PC-3 (cell line): ENCODE data around the gene SGTB. TPM values are rescaled to one million over a fixed set of nuclear protein-coding genes. Genes with fewer than 3 reads are reported as not detected.

ENCODE experiments used
- ATAC-seq: fragments of 200-7000 bp; cut with Tn5 transposase; 2 replicates; pipeline ENCODE4 v1.9.1; 2020; ENCODE audit warnings: mild to moderate bottlenecking, moderate library complexity
- BruUV-seq: library from RNA; stranded (reverse); fragments of 400-500 nt; replicated peaks from 2 replicates; lab custom pipeline; 2021; lab: Mats Ljungman, UMichigan
- CTCF ChIA-PET: fragments of 300-600 bp; sonication (Branson Sonifier 250); formaldehyde crosslinking; loops from one replicate; lab custom pipeline; 2022; ENCODE audit warnings: antibody characterized with exemption; lab: Charles Lee
- POLR2A ChIA-PET: fragments of 300-600 bp; sonication (Branson Sonifier 250); formaldehyde crosslinking; loops from one replicate; lab custom pipeline; 2022; ENCODE audit warnings: antibody characterized with exemption; ENCODE audit not compliant: unreplicated experiment; lab: Charles Lee
- DNase-seq: peaks from one replicate; pipeline ENCODE4 v3.0.0-alpha.2; 2015
- H2AFZ ChIP-seq: fragments of 300-600 bp; sonication (generic); 2 replicates; pipeline ENCODE4 v1.6.0; 2016; ENCODE audit warnings: antibody characterized with exemption, low read length
- H3F3A ChIP-seq: fragments of 300-600 bp; sonication (generic); one replicate; pipeline ENCODE4 v1.6.0; 2017; ENCODE audit warnings: antibody characterized with exemption, low read length, control low read depth, mild to moderate bottlenecking; ENCODE audit not compliant: unreplicated experiment
- H3K27ac ChIP-seq: fragments of 300-600 bp; sonication (generic); 2 replicates; pipeline ENCODE4 v1.5.1; 2016; ENCODE audit warnings: mild to moderate bottlenecking, low read length
- H3K27me3 ChIP-seq: fragments of 300-600 bp; sonication (generic); 2 replicates; pipeline ENCODE4 v1.6.1; 2016; ENCODE audit warnings: low read length, mixed read lengths
- H3K36me3 ChIP-seq: fragments of 300-600 bp; sonication (generic); 2 replicates; pipeline ENCODE4 v1.6.1; 2016; ENCODE audit warnings: low read depth, mixed run types, low read length, mixed read lengths
- H3K4me1 ChIP-seq: fragments of 300-600 bp; sonication (generic); 2 replicates; pipeline ENCODE4 v1.5.1; 2016; ENCODE audit warnings: low read length; ENCODE audit not compliant: insufficient read depth
- H3K4me2 ChIP-seq: fragments of 300-600 bp; sonication (generic); 2 replicates; pipeline ENCODE4 v1.6.0; 2016; ENCODE audit warnings: low read length
- H3K4me3 ChIP-seq: fragments of 300-600 bp; sonication (generic); 2 replicates; pipeline ENCODE4 v1.5.1; 2016; ENCODE audit warnings: mild to moderate bottlenecking, low read length, mixed read lengths
- H3K79me2 ChIP-seq: fragments of 300-600 bp; sonication (generic); 2 replicates; pipeline ENCODE4 v1.6.1; 2017; ENCODE audit warnings: low read length, mixed read lengths
- H3K9ac ChIP-seq: fragments of 300-600 bp; sonication (generic); 2 replicates; pipeline ENCODE4 v1.6.0; 2016; ENCODE audit warnings: mild to moderate bottlenecking, low read length
- H3K9me2 ChIP-seq: fragments of 300-600 bp; sonication (generic); replicated peaks from 2 replicates; pipeline ENCODE4 v1.6.1; 2016; ENCODE audit warnings: mixed run types, low read length, mixed read lengths
- H3K9me3 ChIP-seq: fragments of 300-600 bp; sonication (generic); 2 replicates; pipeline ENCODE4 v1.6.1; 2016; ENCODE audit warnings: low read length, mixed read lengths
- H4K20me1 ChIP-seq: fragments of 300-600 bp; sonication (generic); 2 replicates; pipeline ENCODE4 v1.6.1; 2016; ENCODE audit warnings: low read length, mixed read lengths
- EZH2 ChIP-seq: fragments of 300-600 bp; sonication (generic); IDR thresholded peaks from one replicate; pipeline ENCODE4 v1.6.1; 2017; ENCODE audit warnings: antibody characterized with exemption, mild to moderate bottlenecking, low read length; ENCODE audit not compliant: unreplicated experiment
- EZH2phosphoT487 ChIP-seq: fragments of 300-600 bp; sonication (generic); IDR thresholded peaks from 2 replicates; pipeline ENCODE4 v1.6.1; 2018; ENCODE audit warnings: mild to moderate bottlenecking, antibody characterized with exemption, low read length, borderline replicate concordance
- intact Hi-C: fragments of 100-400 bp; cut with micrococcal nuclease; formaldehyde crosslinking; loops from 2 replicates; pipeline ENCODE4 v1.9.0; 2023
- total RNA-seq: library from RNA; depleted of rRNA; stranded (reverse); fragments of >200 nt; gene quantifications from 2 replicates; pipeline ENCODE4 v1.2.3, GENCODE V29; 2014
- TF ChIP-seq, protein P1 (sequence below): fragments of 300-600 bp; sonication (generic); conservative IDR thresholded peaks from 2 replicates; pipeline ENCODE4 v1.5.1; 2017; ENCODE audit warnings: antibody characterized with exemption, low read depth, mild to moderate bottlenecking, low read length

Gene SGTB
- total RNA-seq, 1 experiment from 2014 or later, result 1.1 TPM

DNA sequence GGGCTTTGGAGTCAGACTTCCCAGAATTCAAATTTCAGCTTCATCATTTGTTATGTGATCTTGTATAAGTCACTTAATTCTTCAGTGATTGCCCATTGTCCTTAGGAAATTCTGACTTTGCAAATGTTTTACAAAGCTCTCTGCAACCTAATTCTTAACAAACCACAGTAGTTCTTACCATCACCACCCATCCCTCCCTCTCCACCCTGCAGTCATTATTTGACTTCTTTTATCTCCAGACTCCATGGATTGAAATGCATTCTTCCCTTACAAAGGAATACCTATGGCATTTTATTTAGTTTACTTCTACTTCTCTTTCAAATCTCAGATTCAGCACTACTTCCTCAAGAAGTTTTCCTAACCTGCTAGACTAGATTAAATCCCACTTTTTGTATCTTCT, 74.0 kb downstream of the SGTB start:
- intact Hi-C loops, result no loop called here
- H3K36me3 ChIP-seq, result no peaks in the 10 kb centered on the region
- no peaks in the 10 kb centered on the region for H3F3A ChIP-seq
- POLR2A ChIA-PET, result no interaction called here
- TF ChIP-seq EZH2phosphoT487 (no peak), EZH2 (no peak)
- TF ChIP-seq, protein P1, sequence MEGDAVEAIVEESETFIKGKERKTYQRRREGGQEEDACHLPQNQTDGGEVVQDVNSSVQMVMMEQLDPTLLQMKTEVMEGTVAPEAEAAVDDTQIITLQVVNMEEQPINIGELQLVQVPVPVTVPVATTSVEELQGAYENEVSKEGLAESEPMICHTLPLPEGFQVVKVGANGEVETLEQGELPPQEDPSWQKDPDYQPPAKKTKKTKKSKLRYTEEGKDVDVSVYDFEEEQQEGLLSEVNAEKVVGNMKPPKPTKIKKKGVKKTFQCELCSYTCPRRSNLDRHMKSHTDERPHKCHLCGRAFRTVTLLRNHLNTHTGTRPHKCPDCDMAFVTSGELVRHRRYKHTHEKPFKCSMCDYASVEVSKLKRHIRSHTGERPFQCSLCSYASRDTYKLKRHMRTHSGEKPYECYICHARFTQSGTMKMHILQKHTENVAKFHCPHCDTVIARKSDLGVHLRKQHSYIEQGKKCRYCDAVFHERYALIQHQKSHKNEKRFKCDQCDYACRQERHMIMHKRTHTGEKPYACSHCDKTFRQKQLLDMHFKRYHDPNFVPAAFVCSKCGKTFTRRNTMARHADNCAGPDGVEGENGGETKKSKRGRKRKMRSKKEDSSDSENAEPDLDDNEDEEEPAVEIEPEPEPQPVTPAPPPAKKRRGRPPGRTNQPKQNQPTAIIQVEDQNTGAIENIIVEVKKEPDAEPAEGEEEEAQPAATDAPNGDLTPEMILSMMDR, result no peak
- H3K4me2 ChIP-seq, result no peak overlapping the region
- DNase-seq (no peak), ATAC-seq (no peak)
- CTCF ChIA-PET, result no interaction called here
- no TSS peak for BruUV-seq
- no peak overlapping the region for H3K4me3 ChIP-seq
- H3K79me2 ChIP-seq, result no peaks in the 10 kb centered on the region
- H3K27me3 ChIP-seq, result no peaks in the 10 kb centered on the region
- H3K27ac ChIP-seq, result no peak overlapping the region
- H3K9me2 ChIP-seq, result no peaks in the 10 kb centered on the region
- H3K9ac ChIP-seq, result no peak overlapping the region
- H3K9me3 ChIP-seq, result no peaks in the 10 kb centered on the region
- no peak overlapping the region for H2AFZ ChIP-seq
- no peaks in the 10 kb centered on the region for H3K4me1 ChIP-seq
- H4K20me1 ChIP-seq, result no peaks in the 10 kb centered on the region

DNA sequence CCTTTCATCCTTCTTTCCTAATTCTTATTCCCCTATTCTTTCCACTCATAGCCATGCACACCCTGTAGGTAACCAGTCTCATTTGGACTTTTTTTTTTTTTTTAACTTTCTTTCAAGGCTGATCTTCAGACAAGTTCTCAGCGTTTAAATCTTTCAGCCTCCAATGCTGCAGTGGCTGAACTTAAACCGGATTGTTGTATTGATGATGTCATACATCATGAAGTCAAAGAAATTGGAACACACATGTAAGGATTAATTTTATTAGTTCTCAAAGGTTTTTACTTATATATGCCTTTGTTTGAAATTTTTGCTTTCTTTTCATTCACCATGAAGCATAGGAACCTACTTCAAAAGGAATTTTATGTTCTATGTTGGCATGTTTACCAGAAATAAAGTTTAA, 75.0 kb downstream of the SGTB start:
- TF ChIP-seq, protein P1, result no peak
- TF ChIP-seq EZH2, result no peak
- TF ChIP-seq EZH2phosphoT487, result no peak
- DNase-seq (no peak), ATAC-seq (no peak)
- H3K79me2 ChIP-seq, result no peaks in the 10 kb centered on the region
- CTCF ChIA-PET, result no interaction called here
- BruUV-seq, result no TSS peak
- no peak overlapping the region for H3K9ac ChIP-seq
- H3K9me2 ChIP-seq, result no peaks in the 10 kb centered on the region
- no peak overlapping the region for H3K27ac ChIP-seq
- no peaks in the 10 kb centered on the region for H3K27me3 ChIP-seq
- H2AFZ ChIP-seq, result no peak overlapping the region
- POLR2A ChIA-PET, result no interaction called here
- H3K36me3 ChIP-seq, result no peaks in the 10 kb centered on the region
- H3K9me3 ChIP-seq, result no peaks in the 10 kb centered on the region
- intact Hi-C loops, result no loop called here
- no peaks in the 10 kb centered on the region for H3K4me1 ChIP-seq
- H3F3A ChIP-seq, result no peaks in the 10 kb centered on the region
- no peak overlapping the region for H3K4me3 ChIP-seq
- H4K20me1 ChIP-seq, result no peaks in the 10 kb centered on the region
- no peak overlapping the region for H3K4me2 ChIP-seq

DNA sequence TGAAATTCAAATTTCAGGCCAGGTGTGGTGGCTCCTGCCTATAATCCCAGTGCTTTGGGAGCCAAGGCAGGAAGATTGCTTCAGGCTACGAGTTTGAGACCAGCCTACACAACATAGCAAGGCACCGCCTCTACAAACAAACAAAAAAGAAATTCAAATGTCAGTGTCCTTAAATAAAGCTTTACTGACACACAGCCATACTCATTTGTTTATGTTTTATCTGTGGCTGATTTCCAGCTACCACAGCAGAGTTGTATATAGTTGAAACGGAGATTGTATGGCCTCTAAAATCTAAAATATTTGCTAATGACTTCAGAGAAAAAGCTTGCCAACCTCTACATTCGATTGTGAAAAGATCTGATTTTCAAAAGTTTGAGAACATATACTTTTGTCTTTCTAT, 81.7 kb downstream of the SGTB start:
- CTCF ChIA-PET, result no interaction called here
- no peak overlapping the region for H2AFZ ChIP-seq
- H3K4me1 ChIP-seq, result no peaks in the 10 kb centered on the region
- no peaks in the 10 kb centered on the region for H3F3A ChIP-seq
- no peaks in the 10 kb centered on the region; the same call in 1 of the 2 replicates for H3K36me3 ChIP-seq
- no peaks in the 10 kb centered on the region for H3K27me3 ChIP-seq
- H3K9me2 ChIP-seq, result no peaks in the 10 kb centered on the region
- BruUV-seq, result no TSS peak
- H3K4me2 ChIP-seq, result no peak overlapping the region
- H3K9me3 ChIP-seq, result no peaks in the 10 kb centered on the region
- ATAC-seq (no peak), DNase-seq (no peak)
- no peaks in the 10 kb centered on the region for H3K79me2 ChIP-seq
- POLR2A ChIA-PET, result no interaction called here
- H3K4me3 ChIP-seq, result no peak overlapping the region
- no peak overlapping the region for H3K9ac ChIP-seq
- no peaks in the 10 kb centered on the region for H4K20me1 ChIP-seq
- intact Hi-C loops, result no loop called here
- no peak for TF ChIP-seq EZH2phosphoT487
- no peak for TF ChIP-seq EZH2
- TF ChIP-seq, protein P1, result no peak
- no peak overlapping the region for H3K27ac ChIP-seq
